NOMO-1 treated with DMSO at 0.1 percent for 48 hours (cell line): ENCODE measurements around the gene FERMT2.

Experiments
- DNase-seq: peaks from one replicate; lab custom pipeline; 2025; ENCODE audit not compliant: unreplicated experiment; lab: John Stamatoyannopoulos, UW

FERMT2 gene

GRCh38 chr14:52950898-52951680 is at the start of gene FERMT2:
Gene FERMT2 (minus strand): TSS chr14:52951050. CDS start chr14:52950568, 482 bp downstream.
- DNase-seq = no peak

GRCh38 chr14:52998376-52999015 is 47.6 kb upstream of the FERMT2 start:
- no peak for DNase-seq

GRCh38 chr14:52996493-52996892 is 45.6 kb upstream of the FERMT2 start:
- no peak for DNase-seq

- DNase-seq = no peak
Observed at GRCh38 chr14:52995998-52996397, 45.1 kb upstream of the FERMT2 start.

DNA sequence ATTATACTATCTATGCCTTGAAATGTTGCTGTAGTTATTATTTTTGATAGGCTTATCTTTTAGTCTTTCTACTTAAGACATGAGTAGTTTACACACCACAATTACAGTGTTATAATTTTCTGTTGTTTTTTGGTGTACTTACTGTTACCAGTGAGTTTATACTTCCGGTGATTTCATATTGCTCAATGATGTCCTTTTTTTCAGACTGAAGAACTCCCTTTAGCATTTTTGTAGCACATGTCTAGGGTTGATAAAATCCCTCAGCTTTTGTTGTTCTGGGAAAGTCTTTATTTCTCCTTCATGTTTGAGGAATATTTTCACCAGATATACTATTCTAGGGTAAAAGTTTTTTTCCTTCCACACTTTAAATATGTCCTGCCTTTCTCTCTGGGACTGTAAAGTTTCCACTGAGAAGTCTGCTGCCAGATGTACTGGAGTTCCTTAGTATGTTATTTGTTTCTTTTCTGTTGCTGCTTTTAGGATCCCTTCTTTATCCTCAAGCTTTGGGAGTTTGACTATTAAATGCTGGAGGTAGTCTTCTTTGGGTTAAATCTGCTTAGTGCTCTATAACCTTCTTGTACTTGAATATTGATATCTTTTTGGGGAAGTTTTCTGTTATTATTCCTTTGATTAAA is 41.5 kb upstream of the FERMT2 start:
- no peak for DNase-seq

DNA sequence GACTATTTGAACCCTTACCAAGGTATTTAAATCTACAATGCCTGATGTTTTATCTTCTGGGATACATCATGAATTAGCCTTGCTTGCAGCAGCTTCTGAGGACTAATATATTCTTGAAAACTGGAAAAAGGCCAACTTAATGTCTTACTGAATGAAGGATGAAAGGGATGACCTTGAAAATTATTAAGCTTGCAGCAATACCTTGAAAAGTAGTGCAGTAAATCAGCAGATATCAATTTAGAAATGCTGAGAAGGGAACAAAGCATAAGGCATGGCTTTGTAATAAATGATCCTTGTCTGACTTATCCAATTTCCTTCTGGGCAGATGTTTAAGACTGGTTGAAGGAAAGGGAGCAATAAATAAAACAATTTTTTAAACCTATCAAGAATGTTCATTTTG is 37.3 kb upstream of the FERMT2 start:
- DNase-seq = no peak

GRCh38 chr14:52987514-52987913 is 36.7 kb upstream of the FERMT2 start:
- no peak for DNase-seq

DNA sequence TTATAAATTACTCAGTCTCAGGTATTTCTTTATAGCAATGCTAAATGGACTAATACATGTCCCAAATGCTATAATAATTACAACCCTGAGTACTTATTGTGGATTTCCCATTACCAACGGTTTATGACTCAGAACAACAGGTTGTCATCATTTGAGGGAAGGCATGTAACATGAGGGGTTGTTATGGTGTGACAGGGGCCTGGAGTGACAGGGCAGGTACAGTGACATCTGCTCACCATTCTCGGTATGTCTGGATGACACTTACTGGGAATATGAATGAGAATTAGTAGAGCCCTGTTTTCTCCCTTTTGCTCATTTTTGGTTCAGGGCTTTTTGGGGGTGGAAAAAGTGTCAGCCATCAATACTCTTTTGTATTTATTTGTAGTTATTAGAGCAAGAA is 36.2 kb upstream of the FERMT2 start:
- no peak for DNase-seq

GRCh38 chr14:52977798-52978197 is 26.9 kb upstream of the FERMT2 start:
- DNase-seq = no peak

GRCh38 chr14:52974406-52974805 is 23.6 kb upstream of the FERMT2 start:
- no peak for DNase-seq

DNA sequence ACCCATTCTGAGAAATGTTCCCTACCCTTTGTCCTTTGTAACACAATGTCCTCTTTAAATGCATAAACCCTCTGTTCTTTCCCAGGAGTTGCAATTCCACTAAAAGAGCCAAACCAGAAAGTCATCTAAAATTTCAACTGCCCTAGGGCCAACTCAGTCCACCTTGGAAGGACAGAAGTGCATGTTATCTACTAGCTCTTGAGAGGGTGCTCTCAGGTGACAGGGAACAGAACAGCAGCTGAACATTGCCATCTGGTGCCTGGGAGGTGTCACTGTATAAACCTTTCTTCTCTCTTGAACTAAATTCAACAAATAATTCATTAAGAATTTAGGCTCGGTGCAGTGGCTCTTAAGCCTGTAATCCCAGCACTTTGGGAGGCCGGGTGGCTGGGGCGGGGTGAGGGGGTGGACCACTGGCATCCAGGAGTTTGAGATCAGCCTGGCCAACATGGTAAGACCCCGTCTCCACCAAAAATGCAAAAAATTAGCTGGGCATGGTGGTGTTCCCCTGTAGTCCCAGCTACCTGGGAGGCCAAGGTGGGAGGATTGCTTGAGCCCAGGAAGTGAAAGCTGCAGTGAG is 10.3 kb upstream of the FERMT2 start:
- peak; percentile 24 for DNase-seq

DNA sequence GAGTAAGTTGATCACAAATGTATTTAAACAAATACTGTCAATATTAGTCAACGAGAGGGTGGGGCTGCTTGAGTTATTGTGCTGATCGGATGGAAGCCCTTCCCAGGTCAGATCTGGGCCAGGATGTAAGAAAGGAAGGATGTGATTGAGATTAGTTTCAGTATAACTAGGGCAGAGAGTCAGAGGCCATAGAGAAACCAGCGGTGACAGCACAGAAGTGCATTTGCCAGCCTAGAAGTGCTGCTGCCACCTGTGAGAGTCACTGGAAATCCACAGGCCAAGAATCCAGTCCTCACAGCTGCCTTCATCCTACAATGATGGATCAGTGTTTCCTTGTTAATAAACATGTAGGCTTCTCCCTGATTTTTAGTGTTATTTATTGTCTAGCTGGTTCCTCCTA is 9.8 kb upstream of the FERMT2 start:
- no peak for DNase-seq

DNA sequence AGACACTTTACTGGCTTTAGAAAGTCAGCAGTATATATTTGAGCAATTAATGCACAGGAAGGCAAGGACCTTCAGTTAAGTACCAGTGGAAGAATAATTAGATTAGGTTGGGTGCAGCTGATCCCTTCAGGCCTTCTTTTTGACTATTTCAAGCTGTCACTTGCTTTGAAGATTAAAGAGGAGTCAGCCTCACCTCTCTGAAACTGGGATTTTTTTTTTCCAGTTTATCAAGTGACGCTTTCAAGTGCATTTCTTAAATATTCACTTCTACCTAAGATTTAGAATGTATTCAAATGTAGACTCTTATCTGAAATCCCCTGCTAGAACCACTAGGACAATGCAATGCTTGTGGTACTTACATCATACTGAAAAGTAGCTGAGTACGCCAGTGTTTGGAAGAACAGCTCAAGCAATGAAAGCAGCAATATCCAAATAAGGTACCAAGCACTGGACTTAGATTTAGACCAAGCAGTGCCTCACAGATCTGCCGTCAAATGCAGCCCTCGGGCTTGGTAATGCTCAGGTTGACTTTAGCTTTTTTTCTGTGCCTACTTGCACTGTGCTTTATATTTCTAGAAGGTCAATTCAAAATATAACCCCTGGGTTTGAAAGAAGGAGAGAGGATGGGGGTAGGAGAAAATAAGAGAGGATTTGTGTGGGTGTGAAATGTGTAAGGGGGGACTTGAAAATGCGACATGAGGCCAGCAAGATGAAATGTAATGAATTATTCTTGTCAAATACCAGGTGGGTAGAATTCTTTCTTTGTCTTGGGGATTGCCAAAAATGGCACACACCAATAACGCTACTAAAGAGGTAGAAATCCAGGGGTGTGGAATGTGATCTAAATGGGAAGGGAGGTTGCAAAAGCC is 3.7 kb upstream of the FERMT2 start:
- no peak for DNase-seq

- no peak for DNase-seq
Observed at GRCh38 chr14:52951681-52952554, 1.1 kb upstream of the FERMT2 start.

DNA sequence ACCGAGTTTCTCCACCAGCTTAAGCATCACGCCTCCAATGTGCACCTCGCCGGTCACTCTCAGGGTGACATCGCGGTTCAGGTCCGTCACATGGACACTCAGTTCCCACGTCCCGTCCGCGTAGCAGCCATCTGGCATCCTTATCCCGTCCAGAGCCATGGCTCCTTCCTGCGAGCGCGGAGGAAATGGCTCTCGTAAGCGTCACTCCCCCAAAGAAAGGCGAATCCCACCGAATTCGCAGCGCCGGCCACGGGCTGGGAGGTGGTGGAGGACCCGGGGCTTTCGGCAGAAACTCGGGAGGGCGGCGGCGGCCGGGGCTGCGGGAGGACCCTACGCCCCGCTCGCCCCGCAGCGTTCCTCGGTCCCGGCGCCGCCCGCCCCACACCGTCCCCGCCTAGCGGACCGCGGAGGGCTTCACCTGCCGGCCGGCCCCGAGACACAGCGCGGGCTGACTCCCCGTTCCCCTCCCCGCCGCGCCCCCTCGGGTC is 396 bp downstream of the FERMT2 start:
- no peak for DNase-seq

DNA sequence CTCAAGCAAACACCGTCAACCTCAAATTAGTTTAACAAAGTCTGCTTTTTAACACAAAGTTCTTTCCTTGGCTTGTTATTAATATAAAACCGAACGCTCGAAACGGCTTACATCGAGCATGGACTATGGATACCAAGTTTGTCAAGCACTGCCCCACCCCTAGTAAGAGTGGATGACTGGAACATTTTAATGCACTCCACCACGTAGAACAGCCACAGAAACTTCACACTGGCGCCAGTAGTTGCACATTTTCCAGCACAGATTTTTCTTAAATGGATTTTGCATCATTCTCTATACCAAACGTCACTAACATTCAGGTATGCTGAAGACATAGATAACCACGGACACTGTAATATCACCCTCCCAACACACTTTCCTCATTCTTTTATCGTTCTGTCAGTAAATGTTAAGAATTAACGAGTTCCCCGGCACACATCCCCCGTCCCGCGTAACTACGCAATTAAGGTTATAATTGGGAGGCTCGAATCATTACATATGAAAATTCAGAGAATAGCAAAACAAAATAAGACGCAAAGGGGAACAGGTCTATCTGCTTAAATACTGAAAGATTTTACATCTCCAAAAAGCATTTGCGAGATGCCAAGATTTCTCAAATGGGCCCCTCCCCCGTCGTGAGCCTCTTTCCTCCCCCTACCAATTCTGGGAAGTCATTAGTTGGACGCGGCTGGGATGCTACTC is 990 bp downstream of the FERMT2 start:
- no peak for DNase-seq

DNA sequence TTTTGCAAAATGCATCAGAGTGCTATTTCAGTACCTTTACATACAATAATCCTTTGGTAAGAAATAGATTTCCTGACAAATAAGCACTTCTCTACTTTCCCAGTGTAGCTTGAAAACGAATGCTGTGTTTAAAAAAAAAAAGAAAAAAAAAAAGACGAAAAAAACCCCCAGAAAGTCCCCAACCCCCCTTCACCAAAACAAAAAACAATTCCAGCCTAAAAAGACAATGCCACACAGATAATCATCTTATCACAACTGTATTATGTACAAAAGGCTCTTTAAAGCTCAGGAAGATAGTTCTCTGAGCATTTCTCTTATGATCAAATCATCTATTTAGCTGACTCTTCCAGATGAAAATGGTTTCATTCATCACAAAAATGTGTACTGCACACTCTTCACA is 1.6 kb downstream of the FERMT2 start:
- no peak for DNase-seq

DNA sequence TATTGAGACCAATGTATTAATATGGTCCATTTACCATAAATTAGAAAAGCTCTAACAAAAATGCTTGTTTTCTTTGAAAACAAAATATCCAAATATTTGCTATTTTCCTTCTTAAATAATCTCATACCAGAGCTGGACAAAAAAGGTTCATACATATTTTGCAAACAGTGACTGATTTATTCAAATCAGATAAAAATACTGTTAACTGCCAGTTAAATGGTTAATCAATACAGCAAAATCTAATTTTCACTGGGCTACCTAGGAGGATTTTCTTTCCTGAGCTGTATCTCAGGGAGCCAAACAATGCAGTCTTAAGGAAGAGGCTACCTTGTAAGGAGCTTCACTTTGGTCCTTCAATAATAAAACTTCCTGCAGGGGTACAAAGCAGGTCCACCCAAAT is 2.0 kb downstream of the FERMT2 start:
- no peak for DNase-seq

DNA sequence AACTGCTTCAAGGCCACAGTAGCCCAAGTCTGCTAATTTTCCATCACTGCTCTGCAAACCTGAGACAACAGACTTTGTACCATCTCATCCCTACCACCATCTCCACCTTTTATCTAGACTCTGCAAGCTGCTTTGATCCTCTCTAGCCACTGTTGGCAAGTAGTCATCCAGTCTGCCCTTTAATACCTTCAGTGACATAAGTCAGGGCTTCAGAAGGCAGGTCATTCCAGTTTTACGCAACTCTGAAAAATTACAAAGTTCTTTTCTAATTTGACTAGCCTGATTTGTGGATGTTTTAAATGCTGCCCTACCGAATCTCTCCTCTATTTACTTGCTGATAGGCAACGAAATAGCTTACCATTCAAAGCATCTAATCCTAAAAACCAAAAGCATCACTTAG is 2.8 kb downstream of the FERMT2 start:
- no peak for DNase-seq
